Measurements from ENCODE around the gene ZDHHC8.

DNA sequence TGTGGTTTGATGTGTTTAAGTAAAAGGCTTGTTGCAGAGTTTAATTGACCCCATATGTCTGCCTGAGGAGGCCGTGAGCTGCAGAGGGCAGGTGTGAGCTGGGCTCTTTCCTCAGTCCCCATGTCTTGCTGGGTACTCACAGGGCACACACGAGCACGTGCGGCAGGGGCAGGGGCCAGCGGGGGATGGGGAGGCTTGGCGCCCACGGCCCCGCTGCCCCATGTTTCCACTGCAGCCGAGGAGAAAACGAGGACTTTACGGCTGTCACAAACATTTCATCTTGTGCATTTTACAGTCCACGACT lies 43.9 kb downstream of the ZDHHC8 start:
- TF ChIP-seq EZH2 (IDR thresholded peaks at IDR 0.05; ENCODE audit: insufficient read depth, poor library complexity, severe bottlenecking): no peak
- no peak for TF ChIP-seq EZH2phosphoT487 (IDR thresholded peaks at IDR 0.05; ENCODE audit: insufficient read depth, low read depth)
